ENCODE measurements around the gene MRPL52. TPM values are rescaled to one million over a fixed set of nuclear protein-coding genes. Genes with fewer than 3 reads are reported as not detected.

MRPL52 gene
- total and polyA plus RNA-seq, 2 of the 13 experiments (the other 11 are each of a cell fraction or from before 2014, with no cell fraction given), result 118 to 329 TPM

DNA sequence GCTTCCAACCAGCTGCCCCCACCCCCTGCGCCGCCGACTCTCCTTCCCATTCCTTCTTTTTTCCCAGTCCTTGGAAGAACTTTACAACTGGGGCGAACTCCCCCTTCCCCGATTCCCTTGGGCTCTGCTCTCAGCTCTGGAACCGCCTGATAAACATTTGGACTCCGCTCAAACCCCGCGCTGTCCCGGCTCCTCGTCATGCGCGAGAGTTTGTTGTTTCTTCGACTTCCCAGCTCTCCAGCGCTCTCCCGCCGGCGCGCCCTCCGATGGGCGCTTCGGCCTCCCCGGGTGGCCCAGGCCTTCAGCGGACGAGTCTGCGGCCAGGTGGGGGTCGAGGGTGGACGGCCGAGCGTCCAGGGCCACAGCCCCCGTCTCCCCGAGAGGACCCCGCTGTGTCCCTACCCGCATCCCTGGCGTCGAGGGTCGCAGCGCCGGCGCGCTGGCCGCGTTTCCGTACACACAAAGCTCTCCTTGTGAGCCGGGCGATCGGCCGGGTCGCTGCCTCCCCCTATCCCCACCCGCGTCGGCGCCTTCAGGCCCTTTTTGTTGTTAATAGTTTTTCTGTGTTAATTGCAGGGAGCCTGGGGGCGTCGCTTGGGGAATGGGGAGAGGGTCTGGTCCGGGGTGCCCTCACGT lies 7.5 kb downstream of the MRPL52 start (continued):
- TF ChIP-seq SRF (IDR thresholded peaks at IDR 0.05; ENCODE audit: low read depth, low read length) (no peak), ZNF234 (CRISPR knock-in tag; conservative IDR thresholded peaks at IDR 0.05) (no peak), FOXP1 (IDR thresholded peaks at IDR 0.05) (no peak), FOXP1 (CRISPR knock-in tag; IDR thresholded peaks at IDR 0.05) (no peak), ZBTB7B (CRISPR knock-in tag; IDR thresholded peaks at IDR 0.05) (peak; percentile 84), ZNF737 (CRISPR knock-in tag; IDR thresholded peaks at IDR 0.05; ENCODE audit: borderline replicate concordance) (no peak), GATAD2A (CRISPR knock-in tag; IDR thresholded peaks at IDR 0.05) (no peak), ZNF547 (CRISPR knock-in tag; IDR thresholded peaks at IDR 0.05) (peak; percentile 92), BORCS8-MEF2B (CRISPR knock-in tag; IDR thresholded peaks at IDR 0.05) (peak; percentile 87), ZNF724P (CRISPR knock-in tag; IDR thresholded peaks at IDR 0.05; ENCODE audit: borderline replicate concordance) (peak; percentile 74; the same call in 1 of the 2 replicates), FLYWCH1 (CRISPR knock-in tag; IDR thresholded peaks at IDR 0.05) (peak; percentile 8; the same call in 1 of the 2 replicates), SETDB1 (CRISPR knock-in tag; IDR thresholded peaks at IDR 0.05; ENCODE audit: borderline replicate concordance) (no peak), TBP (CRISPR knock-in tag; IDR thresholded peaks at IDR 0.05) (no peak), ZFP36 (IDR thresholded peaks at IDR 0.05; ENCODE audit: borderline replicate concordance, low read depth, low read length, partially characterized antibody) (no peak), U2AF1 (optimal IDR thresholded peaks at IDR 0.05; ENCODE audit: low read depth, low read length) (no peak), ZNF746 (CRISPR knock-in tag; IDR thresholded peaks at IDR 0.05) (peak; percentile 71; the same call in 1 of the 2 replicates), KAT2B (IDR thresholded peaks at IDR 0.05; ENCODE audit: borderline replicate concordance, low read depth, low read length) (no peak), CHD2 (IDR thresholded peaks at IDR 0.05; ENCODE audit: low read depth, low read length) (peak; percentile 87), SP4 (CRISPR knock-in tag; IDR thresholded peaks at IDR 0.05) (peak; percentile 68; the same call in 1 of the 2 replicates), ZNF572 (CRISPR knock-in tag; IDR thresholded peaks at IDR 0.05) (peak; percentile 90), ZNF850 (CRISPR knock-in tag; conservative IDR thresholded peaks at IDR 0.05) (no peak), ZNF274 (CRISPR knock-in tag; IDR thresholded peaks at IDR 0.05) (peak; percentile 97), NR2C2 (CRISPR knock-in tag; IDR thresholded peaks at IDR 0.05; ENCODE audit: borderline replicate concordance) (no peak), ZNF883 (CRISPR knock-in tag; IDR thresholded peaks at IDR 0.05; ENCODE audit: not compliant biosample characterization) (peak; percentile 91)
- TF ChIP-seq, protein P1, sequence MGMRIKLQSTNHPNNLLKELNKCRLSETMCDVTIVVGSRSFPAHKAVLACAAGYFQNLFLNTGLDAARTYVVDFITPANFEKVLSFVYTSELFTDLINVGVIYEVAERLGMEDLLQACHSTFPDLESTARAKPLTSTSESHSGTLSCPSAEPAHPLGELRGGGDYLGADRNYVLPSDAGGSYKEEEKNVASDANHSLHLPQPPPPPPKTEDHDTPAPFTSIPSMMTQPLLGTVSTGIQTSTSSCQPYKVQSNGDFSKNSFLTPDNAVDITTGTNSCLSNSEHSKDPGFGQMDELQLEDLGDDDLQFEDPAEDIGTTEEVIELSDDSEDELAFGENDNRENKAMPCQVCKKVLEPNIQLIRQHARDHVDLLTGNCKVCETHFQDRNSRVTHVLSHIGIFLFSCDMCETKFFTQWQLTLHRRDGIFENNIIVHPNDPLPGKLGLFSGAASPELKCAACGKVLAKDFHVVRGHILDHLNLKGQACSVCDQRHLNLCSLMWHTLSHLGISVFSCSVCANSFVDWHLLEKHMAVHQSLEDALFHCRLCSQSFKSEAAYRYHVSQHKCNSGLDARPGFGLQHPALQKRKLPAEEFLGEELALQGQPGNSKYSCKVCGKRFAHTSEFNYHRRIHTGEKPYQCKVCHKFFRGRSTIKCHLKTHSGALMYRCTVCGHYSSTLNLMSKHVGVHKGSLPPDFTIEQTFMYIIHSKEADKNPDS (CRISPR knock-in tag; IDR thresholded peaks at IDR 0.05), result no peak
- TF ChIP-seq, protein P2, sequence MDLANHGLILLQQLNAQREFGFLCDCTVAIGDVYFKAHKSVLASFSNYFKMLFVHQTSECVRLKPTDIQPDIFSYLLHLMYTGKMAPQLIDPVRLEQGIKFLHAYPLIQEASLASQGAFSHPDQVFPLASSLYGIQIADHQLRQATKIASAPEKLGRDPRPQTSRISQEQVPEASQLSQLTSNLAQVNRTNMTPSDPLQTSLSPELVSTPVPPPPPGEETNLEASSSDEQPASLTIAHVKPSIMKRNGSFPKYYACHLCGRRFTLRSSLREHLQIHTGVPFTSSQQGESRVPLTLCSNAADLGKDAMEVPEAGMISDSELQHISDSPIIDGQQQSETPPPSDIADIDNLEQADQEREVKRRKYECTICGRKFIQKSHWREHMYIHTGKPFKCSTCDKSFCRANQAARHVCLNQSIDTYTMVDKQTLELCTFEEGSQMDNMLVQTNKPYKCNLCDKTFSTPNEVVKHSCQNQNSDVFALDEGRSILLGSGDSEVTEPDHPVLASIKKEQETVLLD (CRISPR knock-in tag; IDR thresholded peaks at IDR 0.05; ENCODE audit: low read depth), result no peak
- TF ChIP-seq, protein P3, sequence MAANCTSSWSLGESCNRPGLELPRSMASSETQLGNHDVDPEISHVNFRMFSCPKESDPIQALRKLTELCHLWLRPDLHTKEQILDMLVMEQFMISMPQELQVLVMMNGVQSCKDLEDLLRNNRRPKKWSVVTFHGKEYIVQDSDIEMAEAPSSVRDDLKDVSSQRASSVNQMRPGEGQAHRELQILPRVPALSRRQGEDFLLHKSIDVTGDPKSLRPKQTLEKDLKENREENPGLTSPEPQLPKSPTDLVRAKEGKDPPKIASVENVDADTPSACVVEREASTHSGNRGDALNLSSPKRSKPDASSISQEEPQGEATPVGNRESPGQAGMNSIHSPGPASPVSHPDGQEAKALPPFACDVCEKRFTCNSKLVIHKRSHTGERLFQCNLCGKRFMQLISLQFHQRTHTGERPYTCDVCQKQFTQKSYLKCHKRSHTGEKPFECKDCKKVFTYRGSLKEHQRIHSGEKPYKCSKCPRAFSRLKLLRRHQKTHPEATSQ (CRISPR knock-in tag; IDR thresholded peaks at IDR 0.05; ENCODE audit: borderline replicate concordance), result no peak

All from HepG2 (cell line).